DOHH2 (cell line): Measurements from ENCODE around the gene SUN1.
A peak's percentile ranks its signal among the peaks of the same experiment; 100 is the strongest.

Experiments used
- H3F3A ChIP-seq: fragments of 200-600 bp; sonication (generic), shearing (Covaris generic); 2 replicates; pipeline ENCODE4 v1.6.0; 2016; ENCODE audit warnings: antibody characterized with exemption, mild to moderate bottlenecking; ENCODE audit not compliant: control insufficient read depth, insufficient read depth
- H3K27ac ChIP-seq: fragments of 200-600 bp; sonication (generic); 2 replicates; pipeline ENCODE4 v1.5.1; 2014; ENCODE audit warnings: low read depth, mild to moderate bottlenecking, low read length, moderate library complexity
- H3K27me3 ChIP-seq: fragments of 200-600 bp; sonication (generic); 2 replicates; pipeline ENCODE4 v1.6.1; 2014; ENCODE audit warnings: mild to moderate bottlenecking, low read length, mixed read lengths; ENCODE audit not compliant: control insufficient read depth
- H3K36me3 ChIP-seq: fragments of 200-600 bp; sonication (generic); 2 replicates; pipeline ENCODE4 v1.6.1; 2014; ENCODE audit warnings: mild to moderate bottlenecking, low read length, moderate library complexity, mixed read lengths; ENCODE audit not compliant: control insufficient read depth
- H3K4me1 ChIP-seq: fragments of 200-600 bp; sonication (generic); 2 replicates; pipeline ENCODE4 v1.6.1; 2014; ENCODE audit warnings: mild to moderate bottlenecking, low read length, mixed read lengths; ENCODE audit not compliant: control insufficient read depth
- H3K4me2 ChIP-seq: fragments of 200-600 bp; sonication (generic); 2 replicates; pipeline ENCODE4 v1.6.0; 2014; ENCODE audit warnings: mild to moderate bottlenecking, low read length, moderate library complexity
- H3K4me3 ChIP-seq: fragments of 200-600 bp; sonication (generic); 2 replicates; pipeline ENCODE4 v1.5.1; 2014; ENCODE audit warnings: mild to moderate bottlenecking, low read length, mixed read lengths
- H3K79me2 ChIP-seq: fragments of 200-600 bp; sonication (generic); 2 replicates; pipeline ENCODE4 v1.6.1; 2014; ENCODE audit warnings: mild to moderate bottlenecking, low read length, mixed read lengths; ENCODE audit not compliant: control insufficient read depth
- H3K9me2 ChIP-seq: fragments of 200-600 bp; sonication (generic); replicated peaks from 2 replicates; pipeline ENCODE4 v1.6.1; 2014; ENCODE audit warnings: mild to moderate bottlenecking, low read length, mixed read lengths; ENCODE audit not compliant: control insufficient read depth
- H3K9me3 ChIP-seq: fragments of 200-600 bp; sonication (generic); 2 replicates; pipeline ENCODE4 v1.6.1; 2014; ENCODE audit warnings: antibody characterized with exemption, low read length, mixed read lengths; ENCODE audit not compliant: control insufficient read depth, insufficient read depth
- H4K20me1 ChIP-seq: fragments of 200-600 bp; sonication (generic); 2 replicates; pipeline ENCODE4 v1.6.0; 2014; ENCODE audit warnings: low read depth, mild to moderate bottlenecking, antibody characterized with exemption, low read length, moderate library complexity; ENCODE audit not compliant: control insufficient read depth, insufficient read depth
- CTCF ChIP-seq: fragments of 200-600 bp; sonication (generic); IDR thresholded peaks from one replicate; pipeline ENCODE4 v1.5.1; 2014; ENCODE audit warnings: antibody characterized with exemption, mild to moderate bottlenecking, low read depth, low read length; ENCODE audit not compliant: poor library complexity, severe bottlenecking
- EZH2phosphoT487 ChIP-seq: fragments of 200-600 bp; sonication (generic); IDR thresholded peaks from 2 replicates; pipeline ENCODE4 v1.6.1; 2017; ENCODE audit warnings: borderline replicate concordance, mild to moderate bottlenecking, antibody characterized with exemption, low read length, moderate library complexity, mixed read lengths

SUN1 gene

DNA sequence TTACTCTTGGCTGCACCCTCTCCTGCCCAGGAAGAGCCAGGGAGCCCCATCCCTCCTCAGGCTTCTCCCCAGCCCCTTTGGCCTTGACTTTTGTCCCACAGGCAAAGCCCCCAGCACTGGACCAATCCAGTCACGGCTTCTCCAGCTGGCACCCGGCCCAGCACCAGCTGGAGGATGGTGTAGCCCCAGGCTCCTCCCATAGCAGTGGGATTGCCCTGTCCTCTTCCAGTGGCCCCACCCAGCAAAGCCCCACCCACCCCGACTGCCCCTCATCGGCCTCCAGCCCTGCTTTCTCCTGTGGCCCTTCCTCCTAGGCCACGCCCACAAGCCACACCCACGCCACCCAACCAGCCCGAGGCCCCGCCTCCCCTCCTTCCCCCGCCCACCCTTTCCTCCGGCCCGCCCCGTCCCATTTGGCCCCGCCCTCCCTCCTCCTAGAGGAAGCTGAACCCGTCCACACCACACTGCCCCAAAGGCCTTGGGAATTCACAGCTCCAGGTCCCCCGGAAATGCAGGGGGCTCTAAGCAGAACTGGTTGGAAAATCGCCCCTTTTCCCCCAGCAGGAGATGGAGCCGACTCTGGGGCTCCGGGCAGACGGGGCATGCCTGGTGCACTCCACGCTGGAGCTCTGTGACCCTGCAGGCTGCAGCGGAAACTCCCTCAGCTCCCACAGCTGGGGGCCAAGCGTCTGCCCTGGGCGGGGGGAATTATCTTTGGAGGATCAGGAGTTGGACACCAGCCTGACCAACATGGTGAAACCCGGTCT, 69.3 kb downstream of the SUN1 start:
- Histone ChIP-seq H3K9me2 (no peaks in the 10 kb centered on the region), H3K9me3 (no peaks in the 10 kb centered on the region), H3F3A (no peaks in the 10 kb centered on the region), H4K20me1 (no peaks in the 10 kb centered on the region), H3K4me2 (peak overlapping the region; percentile 59), H3K36me3 (peaks cover 6% of the 10 kb centered on the region), H3K4me1 (peaks cover 8% of the 10 kb centered on the region), H3K27ac (no peak overlapping the region), H3K79me2 (no peaks in the 10 kb centered on the region), H3K4me3 (peak overlapping the region; percentile 35; the same call in 1 of the 2 replicates), H3K27me3 (peaks cover 10% of the 10 kb centered on the region; the same call in 1 of the 2 replicates)
- no peak for TF ChIP-seq EZH2phosphoT487
- no peak for TF ChIP-seq CTCF

DNA sequence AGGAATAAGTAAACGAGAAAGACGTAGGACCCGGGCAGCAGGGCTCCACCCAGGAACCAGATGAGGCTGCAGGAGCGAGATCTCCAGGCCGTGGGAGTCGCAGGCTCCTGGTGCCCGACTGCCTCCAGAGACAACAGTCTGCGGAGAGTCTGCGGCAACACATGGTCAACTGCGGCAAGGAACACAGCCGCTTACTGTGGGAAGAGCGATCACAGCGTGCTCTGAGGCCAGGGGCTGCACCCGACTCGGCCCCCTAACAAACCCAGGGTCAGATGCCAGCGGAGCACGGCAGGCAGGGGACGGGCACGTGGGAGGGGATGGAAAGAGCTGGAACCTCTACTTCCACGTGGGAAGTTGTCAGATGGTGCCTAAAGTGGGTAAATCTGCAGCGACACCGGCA, 70.7 kb downstream of the SUN1 start:
- Histone ChIP-seq H3K4me2 (no peak overlapping the region), H3K9me2 (no peaks in the 10 kb centered on the region), H3K36me3 (no peaks in the 10 kb centered on the region), H3F3A (no peaks in the 10 kb centered on the region), H3K27ac (no peak overlapping the region), H3K4me1 (peaks cover 8% of the 10 kb centered on the region), H3K79me2 (no peaks in the 10 kb centered on the region), H4K20me1 (no peaks in the 10 kb centered on the region), H3K9me3 (no peaks in the 10 kb centered on the region), H3K4me3 (no peak overlapping the region), H3K27me3 (peaks cover 22% of the 10 kb centered on the region)
- TF ChIP-seq CTCF (no peak), EZH2phosphoT487 (no peak)

- peaks cover 25% of the 10 kb centered on the region for H3K27me3 ChIP-seq
- H3K9me2 ChIP-seq: no peaks in the 10 kb centered on the region
- peaks cover 14% of the 10 kb centered on the region for H3K4me1 ChIP-seq
- H4K20me1 ChIP-seq: no peaks in the 10 kb centered on the region
- H3K4me3 ChIP-seq: no peak overlapping the region
- no peaks in the 10 kb centered on the region for H3K36me3 ChIP-seq
- H3K9me3 ChIP-seq: no peaks in the 10 kb centered on the region
- no peak overlapping the region for H3K27ac ChIP-seq
- H3K79me2 ChIP-seq: no peaks in the 10 kb centered on the region
- TF ChIP-seq CTCF (no peak), EZH2phosphoT487 (no peak)
- no peaks in the 10 kb centered on the region for H3F3A ChIP-seq
- no peak overlapping the region for H3K4me2 ChIP-seq
Observed at GRCh38 chr7:903921-904755, 71.9 kb downstream of the SUN1 start.
